ENCODE data around the gene PDE4D. TPM values are rescaled to one million over a fixed set of nuclear protein-coding genes. Genes with fewer than 3 reads are reported as not detected.

The PDE4D gene
- total RNA-seq, 1 donor from 2014 or later = 7.6 TPM

- H3K4me3 Mint-ChIP-seq (ENCODE audit: low read depth) = no peak overlapping the region
Observed at GRCh38 chr5:59721741-59722140, 171.8 kb downstream of the PDE4D start.

GRCh38 chr5:59720063-59720462 lies 173.5 kb downstream of the PDE4D start:
- no peak for DNase-seq (ENCODE audit: low spot score, unreplicated experiment)
- no peak overlapping the region for H3K27ac Mint-ChIP-seq
- H3K27me3 Mint-ChIP-seq = no peaks in the 10 kb centered on the region
- no peak overlapping the region for H3K4me3 Mint-ChIP-seq (ENCODE audit: low read depth)
- no peaks in the 10 kb centered on the region for H3K36me3 Mint-ChIP-seq (ENCODE audit: insufficient read depth)
- no peaks in the 10 kb centered on the region for H3K9me3 Mint-ChIP-seq (ENCODE audit: low read depth)
- H3K4me1 Mint-ChIP-seq (ENCODE audit: low read depth) = no peaks in the 10 kb centered on the region
- TF ChIP-seq, protein P1, sequence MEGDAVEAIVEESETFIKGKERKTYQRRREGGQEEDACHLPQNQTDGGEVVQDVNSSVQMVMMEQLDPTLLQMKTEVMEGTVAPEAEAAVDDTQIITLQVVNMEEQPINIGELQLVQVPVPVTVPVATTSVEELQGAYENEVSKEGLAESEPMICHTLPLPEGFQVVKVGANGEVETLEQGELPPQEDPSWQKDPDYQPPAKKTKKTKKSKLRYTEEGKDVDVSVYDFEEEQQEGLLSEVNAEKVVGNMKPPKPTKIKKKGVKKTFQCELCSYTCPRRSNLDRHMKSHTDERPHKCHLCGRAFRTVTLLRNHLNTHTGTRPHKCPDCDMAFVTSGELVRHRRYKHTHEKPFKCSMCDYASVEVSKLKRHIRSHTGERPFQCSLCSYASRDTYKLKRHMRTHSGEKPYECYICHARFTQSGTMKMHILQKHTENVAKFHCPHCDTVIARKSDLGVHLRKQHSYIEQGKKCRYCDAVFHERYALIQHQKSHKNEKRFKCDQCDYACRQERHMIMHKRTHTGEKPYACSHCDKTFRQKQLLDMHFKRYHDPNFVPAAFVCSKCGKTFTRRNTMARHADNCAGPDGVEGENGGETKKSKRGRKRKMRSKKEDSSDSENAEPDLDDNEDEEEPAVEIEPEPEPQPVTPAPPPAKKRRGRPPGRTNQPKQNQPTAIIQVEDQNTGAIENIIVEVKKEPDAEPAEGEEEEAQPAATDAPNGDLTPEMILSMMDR (IDR thresholded peaks at IDR 0.05; ENCODE audit: unreplicated experiment) = no peak

More at GRCh38 chr5:59721741-59722140, 171.8 kb downstream of the PDE4D start:
- Mint-ChIP-seq H3K9me3 (ENCODE audit: low read depth) (no peaks in the 10 kb centered on the region), H3K36me3 (ENCODE audit: insufficient read depth) (no peaks in the 10 kb centered on the region), H3K27me3 (no peaks in the 10 kb centered on the region), H3K4me1 (ENCODE audit: low read depth) (no peaks in the 10 kb centered on the region), H3K27ac (no peak overlapping the region)
- no peak for DNase-seq (ENCODE audit: low spot score, unreplicated experiment)
- TF ChIP-seq, protein P1 (IDR thresholded peaks at IDR 0.05; ENCODE audit: unreplicated experiment) = no peak

DNA sequence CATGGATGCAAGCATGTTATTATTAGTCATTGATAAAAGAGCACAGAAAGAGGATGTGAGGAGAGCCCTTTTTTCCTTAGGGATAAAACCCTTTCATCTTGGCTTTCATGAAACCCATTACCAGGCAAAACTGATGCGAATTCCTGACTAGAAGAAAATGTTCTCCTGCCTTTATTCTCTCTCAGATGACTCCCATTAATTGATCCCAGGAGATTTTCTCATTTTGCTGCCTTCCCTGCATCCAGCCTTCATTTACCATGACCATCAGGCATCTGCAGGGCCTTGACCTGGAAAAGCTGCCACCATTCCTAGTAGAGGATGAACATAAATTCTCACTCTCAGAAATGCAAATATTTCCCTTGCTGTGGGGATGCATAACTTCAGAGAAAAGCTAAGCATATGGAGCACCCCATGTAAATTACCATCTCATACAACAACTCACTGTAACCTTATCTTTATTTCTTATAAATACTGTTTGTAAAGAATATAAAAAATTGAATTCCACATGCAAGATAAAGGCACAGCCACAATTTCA lies 176.5 kb downstream of the PDE4D start:
- no peak for DNase-seq (ENCODE audit: low spot score, unreplicated experiment)
- no peaks in the 10 kb centered on the region for H3K4me1 Mint-ChIP-seq (ENCODE audit: low read depth)
- H3K36me3 Mint-ChIP-seq (ENCODE audit: insufficient read depth) = peaks cover 2% of the 10 kb centered on the region
- H3K4me3 Mint-ChIP-seq (ENCODE audit: low read depth) = no peak overlapping the region
- TF ChIP-seq, protein P1 (IDR thresholded peaks at IDR 0.05; ENCODE audit: unreplicated experiment) = no peak
- H3K27me3 Mint-ChIP-seq = no peaks in the 10 kb centered on the region
- no peak overlapping the region for H3K27ac Mint-ChIP-seq
- H3K9me3 Mint-ChIP-seq (ENCODE audit: low read depth) = peaks cover 7% of the 10 kb centered on the region

- no peak for DNase-seq (ENCODE audit: low spot score, unreplicated experiment)
- Mint-ChIP-seq H3K36me3 (ENCODE audit: insufficient read depth) (peaks cover 2% of the 10 kb centered on the region), H3K4me3 (ENCODE audit: low read depth) (no peak overlapping the region), H3K27me3 (no peaks in the 10 kb centered on the region), H3K27ac (no peak overlapping the region), H3K4me1 (ENCODE audit: low read depth) (no peaks in the 10 kb centered on the region), H3K9me3 (ENCODE audit: low read depth) (peaks cover 7% of the 10 kb centered on the region)
- TF ChIP-seq, protein P1 (IDR thresholded peaks at IDR 0.05; ENCODE audit: unreplicated experiment) = no peak
Observed at GRCh38 chr5:59716029-59716428, 177.5 kb downstream of the PDE4D start.

DNA sequence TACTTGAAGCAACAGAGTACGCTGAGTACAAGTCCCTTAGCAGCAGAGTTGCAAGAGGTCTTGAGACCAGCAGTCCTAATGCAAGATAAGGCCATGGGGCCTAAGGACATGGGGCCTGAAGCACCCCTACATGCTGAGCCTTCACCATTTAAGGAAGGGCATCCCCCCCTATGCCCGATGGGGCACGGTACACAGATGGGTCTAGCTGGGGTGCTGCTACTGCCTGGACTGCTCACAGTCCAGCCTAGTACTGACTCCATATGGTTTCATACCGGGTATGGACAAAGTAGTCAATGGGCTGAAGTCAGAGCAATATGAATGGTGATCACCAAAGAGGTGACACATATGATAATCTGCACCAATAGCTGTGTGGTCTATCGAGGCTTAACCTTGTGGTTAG lies 178.3 kb downstream of the PDE4D start:
- Mint-ChIP-seq H3K4me1 (ENCODE audit: low read depth) (no peaks in the 10 kb centered on the region), H3K27ac (no peak overlapping the region), H3K9me3 (ENCODE audit: low read depth) (peaks cover 7% of the 10 kb centered on the region), H3K4me3 (ENCODE audit: low read depth) (no peak overlapping the region), H3K36me3 (ENCODE audit: insufficient read depth) (peaks cover 2% of the 10 kb centered on the region), H3K27me3 (no peaks in the 10 kb centered on the region)
- DNase-seq (ENCODE audit: low spot score, unreplicated experiment) = no peak
- TF ChIP-seq, protein P1 (IDR thresholded peaks at IDR 0.05; ENCODE audit: unreplicated experiment) = no peak

Measured in progenitor cell of endocrine pancreas (in vitro differentiated cells).